ENCODE results near the gene ZDHHC14. TPM values are rescaled to one million over a fixed set of nuclear protein-coding genes. Genes with fewer than 3 reads are reported as not detected.

Gene ZDHHC14
- total RNA-seq, 2 experiments from 2014 or later = 2.4 to 2.5 TPM

- H3K4me3 Mint-ChIP-seq = no peak overlapping the region
- H3K27ac Mint-ChIP-seq = no peak overlapping the region
Observed at GRCh38 chr6:157724960-157725741, 344.2 kb downstream of the ZDHHC14 start.

GRCh38 chr6:157725836-157726235 is 344.8 kb downstream of the ZDHHC14 start:
- ChIA-PET CTCF (no interaction called here), POLR2A (no interaction called here)
- ATAC-seq = no peak
- intact Hi-C loops (cut with DNase I, micrococcal nuclease) = no loop called here
- Mint-ChIP-seq H3K4me1 (no peaks in the 10 kb centered on the region), H3K4me3 (no peak overlapping the region), H3K27ac (no peak overlapping the region), H3K9me3 (ENCODE audit: low read depth) (peaks cover 20% of the 10 kb centered on the region), H3K27me3 (peaks cover 2% of the 10 kb centered on the region), H3K36me3 (ENCODE audit: low read depth) (peaks cover 2% of the 10 kb centered on the region)
- no peak for DNase-seq

More at GRCh38 chr6:157724960-157725741, 344.2 kb downstream of the ZDHHC14 start:
- Mint-ChIP-seq H3K4me1 (no peaks in the 10 kb centered on the region), H3K9me3 (ENCODE audit: low read depth) (peaks cover 20% of the 10 kb centered on the region), H3K27me3 (peaks cover 2% of the 10 kb centered on the region), H3K36me3 (ENCODE audit: low read depth) (peaks cover 2% of the 10 kb centered on the region)
- POLR2A ChIA-PET = no interaction called here
- ATAC-seq (no peak), DNase-seq (no peak)
- CTCF ChIA-PET = interaction anchor here (0.6 to 1.2 kb wide), 3 partner anchors 10 to 148 kb away, joined by 3 to 5 read pairs (median 4); no protein-coding TSS in a partner anchor
- intact Hi-C loops (cut with DNase I, micrococcal nuclease) = no loop called here

- ATAC-seq (no peak), DNase-seq (no peak)
- H3K9me3 Mint-ChIP-seq (ENCODE audit: low read depth) = peaks cover 20% of the 10 kb centered on the region
- CTCF ChIA-PET = no interaction called here
- peaks cover 2% of the 10 kb centered on the region for H3K36me3 Mint-ChIP-seq (ENCODE audit: low read depth)
- H3K27me3 Mint-ChIP-seq = peaks cover 2% of the 10 kb centered on the region
- no peak overlapping the region for H3K27ac Mint-ChIP-seq
- intact Hi-C loops (cut with DNase I, micrococcal nuclease) = no loop called here
- H3K4me3 Mint-ChIP-seq = no peak overlapping the region
- POLR2A ChIA-PET = interaction anchor here (0.6 kb wide), 1 partner anchor 52 kb away, joined by 3 read pairs; no protein-coding TSS in a partner anchor
- no peaks in the 10 kb centered on the region for H3K4me1 Mint-ChIP-seq
Observed at GRCh38 chr6:157726892-157727628, 346.1 kb downstream of the ZDHHC14 start.

Small RNA genes within 50 kb of the gene (microRNA-seq; reads per million reads assigned to microRNA genes)
- not detected for gene MIR3692 (ENCODE audit: borderline replicate concordance)

Other genes starting within 250 kb of the ZDHHC14 start
- gene TMEM242, start 57.7 kb upstream of the ZDHHC14 start, total RNA-seq = 1 to 10 TPM; 4.7 to 7.7 TPM

Measured in activated CD4-positive, alpha-beta T cell treated with anti-CD3 and anti-CD28 coated beads for 36 hours (primary cell).